Measurements from ENCODE around the gene WDR64. TPM values are rescaled to one million over a fixed set of nuclear protein-coding genes. Genes with fewer than 3 reads are reported as not detected.
"Not testable (repeated sequence)": the region's sequence is repeated elsewhere in the genome, so short reads cannot be mapped to it uniquely, and the experiment has no call there.

The WDR64 gene
- polyA plus RNA-seq, 2 of the 4 experiments (the other 2 are of a cell fraction): not detected

DNA sequence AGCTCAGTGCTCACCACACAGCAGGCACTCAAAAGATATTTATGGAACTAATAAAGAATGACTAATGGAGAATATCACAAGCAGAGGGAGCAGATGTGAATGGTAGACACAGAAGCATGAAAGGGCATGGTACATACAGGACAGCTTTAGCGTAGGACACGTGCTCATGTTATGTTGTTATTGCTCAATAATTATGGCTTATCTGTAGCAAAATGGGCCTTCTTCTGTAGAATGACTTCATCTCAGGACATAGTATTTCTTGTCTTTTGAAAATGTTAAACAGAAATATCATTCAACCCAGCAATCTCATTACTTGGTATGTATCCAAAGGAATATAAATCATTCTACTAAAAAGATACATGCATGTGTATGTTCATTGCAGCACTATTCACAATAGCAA is 137.0 kb downstream of the WDR64 start:
- ChIA-PET CTCF (no interaction called here), POLR2A (no interaction called here)
- DNase-seq (ENCODE audit: low read depth in 1 of 2, low spot score in 1 of 2) (no peak), FAIRE-seq (no peak), ATAC-seq (no peak)
- no peak overlapping the region for H3K4me3 ChIP-seq
- no peak overlapping the region for H3K27ac ChIP-seq
- TF ChIP-seq EHMT2 (IDR thresholded peaks at IDR 0.05; ENCODE audit: low read depth): no peak
- no peak overlapping the region for H3K4me2 ChIP-seq
- no peaks in the 10 kb centered on the region for H3K9me3 ChIP-seq
- WGBS (ENCODE audit: missing lambda C conversion rate): 83% methylated on average over 2 of the region's 2 CpGs
- H3K4me1 ChIP-seq: no peaks in the 10 kb centered on the region

DNA sequence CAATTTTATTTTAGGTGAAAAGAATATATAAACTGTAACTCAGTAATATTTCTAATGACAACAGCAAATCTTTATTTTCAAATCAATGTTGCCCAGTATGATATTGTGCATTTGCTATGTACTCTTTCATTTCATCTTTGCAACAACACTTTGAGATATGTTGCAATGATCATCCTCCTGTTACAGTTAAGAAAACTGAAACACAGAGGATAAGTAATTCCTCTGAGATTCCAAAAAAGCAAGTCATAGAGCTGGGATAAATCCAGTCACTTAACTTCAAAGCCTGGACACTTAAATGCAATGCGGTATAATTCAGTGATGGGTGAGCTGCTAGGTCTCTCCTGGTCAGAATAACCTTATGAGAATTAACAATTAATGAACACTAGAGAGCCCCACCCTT is 147.3 kb downstream of the WDR64 start:
- 51% methylated on average over 1 of the region's 1 CpG for WGBS (ENCODE audit: missing lambda C conversion rate)

DNA sequence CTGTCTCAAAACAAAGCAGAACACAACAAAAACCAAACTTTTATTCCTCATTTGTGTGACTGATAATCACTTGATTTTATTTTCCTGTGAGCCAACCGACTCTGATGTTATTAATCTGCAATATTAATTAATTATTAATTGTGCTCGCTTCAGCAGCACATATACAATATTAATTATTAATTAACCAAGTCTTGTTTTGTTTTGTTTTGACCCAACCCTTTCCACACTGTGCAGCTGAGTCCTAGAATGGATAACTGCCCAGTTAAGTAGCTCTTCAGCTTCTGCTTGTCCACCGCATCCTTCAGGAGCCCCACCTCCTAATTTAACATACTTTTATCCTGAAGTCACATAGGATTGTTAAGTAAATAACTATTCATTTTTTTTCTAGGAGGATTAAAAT is 148.6 kb downstream of the WDR64 start:
- Histone ChIP-seq H3K27ac (no peak overlapping the region), H3K9me3 (no peaks in the 10 kb centered on the region), H3K4me2 (no peak overlapping the region), H3K4me3 (no peak overlapping the region), H3K4me1 (no peaks in the 10 kb centered on the region)
- ChIA-PET CTCF (interaction anchor here (1.0 to 1.2 kb wide), 2 partner anchors 171 to 190 kb away, joined by 3 read pairs; no protein-coding TSS in a partner anchor), POLR2A (no interaction called here)
- ATAC-seq (no peak), DNase-seq (ENCODE audit: low read depth in 1 of 2, low spot score in 1 of 2) (no peak), FAIRE-seq (no peak)
- 56% methylated on average over 3 of the region's 3 CpGs for WGBS (ENCODE audit: missing lambda C conversion rate)
- TF ChIP-seq, protein P1, sequence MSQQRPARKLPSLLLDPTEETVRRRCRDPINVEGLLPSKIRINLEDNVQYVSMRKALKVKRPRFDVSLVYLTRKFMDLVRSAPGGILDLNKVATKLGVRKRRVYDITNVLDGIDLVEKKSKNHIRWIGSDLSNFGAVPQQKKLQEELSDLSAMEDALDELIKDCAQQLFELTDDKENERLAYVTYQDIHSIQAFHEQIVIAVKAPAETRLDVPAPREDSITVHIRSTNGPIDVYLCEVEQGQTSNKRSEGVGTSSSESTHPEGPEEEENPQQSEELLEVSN (IDR thresholded peaks at IDR 0.05; ENCODE audit: borderline replicate concordance, low read depth): no peak
- TF ChIP-seq POLR2AphosphoS2 (conservative IDR thresholded peaks at IDR 0.05; ENCODE audit: low read length) (no peak), CHD4 (IDR thresholded peaks at IDR 0.05; ENCODE audit: borderline replicate concordance) (no peak), MAZ (IDR thresholded peaks at IDR 0.05; ENCODE audit: borderline replicate concordance, low read depth, low read length) (no peak), HOXB5 (CRISPR knock-in tag; IDR thresholded peaks at IDR 0.05) (no peak), NPAS2 (CRISPR knock-in tag; IDR thresholded peaks at IDR 0.05; ENCODE audit: borderline replicate concordance) (no peak), HOXA7 (CRISPR knock-in tag; IDR thresholded peaks at IDR 0.05) (no peak), CBX8 (IDR thresholded peaks at IDR 0.05) (no peak)
- TF ChIP-seq, protein P2, sequence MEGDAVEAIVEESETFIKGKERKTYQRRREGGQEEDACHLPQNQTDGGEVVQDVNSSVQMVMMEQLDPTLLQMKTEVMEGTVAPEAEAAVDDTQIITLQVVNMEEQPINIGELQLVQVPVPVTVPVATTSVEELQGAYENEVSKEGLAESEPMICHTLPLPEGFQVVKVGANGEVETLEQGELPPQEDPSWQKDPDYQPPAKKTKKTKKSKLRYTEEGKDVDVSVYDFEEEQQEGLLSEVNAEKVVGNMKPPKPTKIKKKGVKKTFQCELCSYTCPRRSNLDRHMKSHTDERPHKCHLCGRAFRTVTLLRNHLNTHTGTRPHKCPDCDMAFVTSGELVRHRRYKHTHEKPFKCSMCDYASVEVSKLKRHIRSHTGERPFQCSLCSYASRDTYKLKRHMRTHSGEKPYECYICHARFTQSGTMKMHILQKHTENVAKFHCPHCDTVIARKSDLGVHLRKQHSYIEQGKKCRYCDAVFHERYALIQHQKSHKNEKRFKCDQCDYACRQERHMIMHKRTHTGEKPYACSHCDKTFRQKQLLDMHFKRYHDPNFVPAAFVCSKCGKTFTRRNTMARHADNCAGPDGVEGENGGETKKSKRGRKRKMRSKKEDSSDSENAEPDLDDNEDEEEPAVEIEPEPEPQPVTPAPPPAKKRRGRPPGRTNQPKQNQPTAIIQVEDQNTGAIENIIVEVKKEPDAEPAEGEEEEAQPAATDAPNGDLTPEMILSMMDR (IDR thresholded peaks at IDR 0.05): no peak

More for the DNA sequence above, 147.3 kb downstream of the WDR64 start:
- ChIA-PET CTCF (interaction anchor here (0.9 to 1.2 kb wide), 2 partner anchors 172 to 189 kb away, joined by 3 read pairs; no protein-coding TSS in a partner anchor), POLR2A (no interaction called here)
- Histone ChIP-seq H3K4me3 (no peak overlapping the region), H3K4me2 (no peak overlapping the region), H3K4me1 (no peaks in the 10 kb centered on the region), H3K9me3 (no peaks in the 10 kb centered on the region), H3K27ac (no peak overlapping the region)
- TF ChIP-seq KDM5A (IDR thresholded peaks at IDR 0.05) (no peak), CEBPB (IDR thresholded peaks at IDR 0.05) (peak; percentile 35 to 68; a peak in 3 of 4 replicates)
- FAIRE-seq: peak; percentile 43
- DNase-seq (ENCODE audit: low read depth in 1 of 2, low spot score in 1 of 2): no peak
- no peak for ATAC-seq

DNA sequence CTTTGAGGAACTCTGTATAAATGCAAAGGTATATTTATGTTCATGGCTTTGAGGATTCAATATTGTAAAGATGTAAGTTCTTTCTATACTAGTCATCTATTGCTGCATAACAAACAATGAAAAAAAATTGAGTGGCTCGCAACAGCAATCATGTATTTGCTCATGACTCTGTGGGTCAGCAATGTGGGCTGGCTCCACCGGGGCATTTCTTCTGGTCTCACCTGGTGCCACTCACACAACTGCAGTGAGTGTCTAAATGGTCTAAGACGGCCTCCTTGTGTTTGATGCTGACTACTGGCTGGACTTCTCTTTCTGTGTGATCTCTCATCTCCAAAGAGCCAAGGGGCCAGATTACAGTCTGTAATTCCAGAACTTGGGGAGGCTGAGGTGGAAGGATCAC is 150.8 kb downstream of the WDR64 start:
- ATAC-seq (peak in 1 of 2 experiments; percentile 54; a peak in 3 of 6 replicates), FAIRE-seq (no peak), DNase-seq (ENCODE audit: low read depth in 1 of 2, low spot score in 1 of 2) (peak in 1 of 2 experiments; percentile 19)
- ChIA-PET POLR2A (no interaction called here), CTCF (no interaction called here)
- Histone ChIP-seq H3K4me3 (no peak overlapping the region), H3K4me1 (peaks cover 14% of the 10 kb centered on the region), H3K27ac (no peak overlapping the region), H3K9me3 (no peaks in the 10 kb centered on the region), H3K4me2 (no peak overlapping the region)
- TF ChIP-seq JUN (IDR thresholded peaks at IDR 0.05): no peak
- no peak for TF ChIP-seq MAFK (IDR thresholded peaks at IDR 0.05; ENCODE audit: partially characterized antibody)
- TF ChIP-seq RNF2 (IDR thresholded peaks at IDR 0.05; ENCODE audit: borderline replicate concordance, low read depth): no peak
- TF ChIP-seq, protein P3, sequence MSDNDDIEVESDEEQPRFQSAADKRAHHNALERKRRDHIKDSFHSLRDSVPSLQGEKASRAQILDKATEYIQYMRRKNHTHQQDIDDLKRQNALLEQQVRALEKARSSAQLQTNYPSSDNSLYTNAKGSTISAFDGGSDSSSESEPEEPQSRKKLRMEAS (IDR thresholded peaks at IDR 0.05): no peak
- TF ChIP-seq, protein P4, sequence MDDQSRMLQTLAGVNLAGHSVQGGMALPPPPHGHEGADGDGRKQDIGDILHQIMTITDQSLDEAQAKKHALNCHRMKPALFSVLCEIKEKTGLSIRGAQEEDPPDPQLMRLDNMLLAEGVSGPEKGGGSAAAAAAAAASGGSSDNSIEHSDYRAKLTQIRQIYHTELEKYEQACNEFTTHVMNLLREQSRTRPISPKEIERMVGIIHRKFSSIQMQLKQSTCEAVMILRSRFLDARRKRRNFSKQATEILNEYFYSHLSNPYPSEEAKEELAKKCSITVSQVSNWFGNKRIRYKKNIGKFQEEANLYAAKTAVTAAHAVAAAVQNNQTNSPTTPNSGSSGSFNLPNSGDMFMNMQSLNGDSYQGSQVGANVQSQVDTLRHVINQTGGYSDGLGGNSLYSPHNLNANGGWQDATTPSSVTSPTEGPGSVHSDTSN (IDR thresholded peaks at IDR 0.05): no peak
- TF ChIP-seq, protein P2 (IDR thresholded peaks at IDR 0.05): no peak
- no peak for TF ChIP-seq FOSL2 (IDR thresholded peaks at IDR 0.05)
- no peak for TF ChIP-seq FOSL2 (CRISPR knock-in tag; IDR thresholded peaks at IDR 0.05)
- TF ChIP-seq RARB (CRISPR knock-in tag; IDR thresholded peaks at IDR 0.05): no peak
- no peak for TF ChIP-seq MAZ (IDR thresholded peaks at IDR 0.05; ENCODE audit: borderline replicate concordance, low read depth, low read length)
- no peak for TF ChIP-seq HOXB13 (CRISPR knock-in tag; IDR thresholded peaks at IDR 0.05; ENCODE audit: low read depth)
- TF ChIP-seq, protein P5, sequence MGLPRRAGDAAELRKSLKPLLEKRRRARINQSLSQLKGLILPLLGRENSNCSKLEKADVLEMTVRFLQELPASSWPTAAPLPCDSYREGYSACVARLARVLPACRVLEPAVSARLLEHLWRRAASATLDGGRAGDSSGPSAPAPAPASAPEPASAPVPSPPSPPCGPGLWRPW (IDR thresholded peaks at IDR 0.05): no peak
- 33% methylated on average over 3 of the region's 3 CpGs for WGBS (ENCODE audit: missing lambda C conversion rate)

DNA sequence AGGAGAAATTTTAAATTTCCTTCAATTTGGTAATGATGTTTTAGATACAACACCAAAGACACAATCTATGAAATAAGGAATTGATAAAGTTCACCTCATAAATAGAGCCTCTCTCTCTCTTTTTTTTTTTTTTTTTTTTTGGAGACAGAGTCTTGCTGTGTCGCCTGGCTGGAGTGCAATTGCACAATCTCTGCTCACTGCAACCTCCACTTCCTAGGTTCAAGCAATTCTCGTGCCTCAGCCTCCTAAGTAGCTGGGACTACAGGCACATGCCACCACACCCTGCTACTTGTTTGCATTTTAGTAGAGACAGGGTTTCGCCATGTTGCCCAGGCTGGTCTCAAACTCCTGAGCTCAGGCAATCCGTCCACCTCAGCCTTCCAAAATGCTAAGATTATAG is 152.6 kb downstream of the WDR64 start:
- 81% methylated on average over 4 of the region's 4 CpGs for WGBS (ENCODE audit: missing lambda C conversion rate)
- peaks cover 14% of the 10 kb centered on the region for H3K4me1 ChIP-seq
- POLR2A ChIA-PET; DNase-seq (ENCODE audit: low read depth in 1 of 2, low spot score in 1 of 2); CTCF ChIA-PET; FAIRE-seq; H3K4me2 ChIP-seq; ATAC-seq; H3K27ac ChIP-seq; H3K4me3 ChIP-seq; H3K9me3 ChIP-seq: not testable (repeated sequence)

All from A549 (cell line).